OCI-LY3 (cell line): ENCODE measurements around the gene ORC4.

Experiments
- CTCF ChIP-seq: fragments of 200-600, 300-600 bp; sonication (generic); IDR thresholded peaks from 2 replicates; pipeline ENCODE4 v1.5.1; 2014; ENCODE audit warnings: antibody characterized with exemption, low read length, low read depth
- EZH2phosphoT487 ChIP-seq: fragments of 200-600 bp; shearing (Covaris generic); IDR thresholded peaks from 2 replicates; pipeline ENCODE4 v1.6.1; 2018; ENCODE audit warnings: antibody characterized with exemption, mixed run types, low read depth

GRCh38 chr2:148027822-148028221, 7.3 kb upstream of the ORC4 start:
- TF ChIP-seq CTCF = no peak
- TF ChIP-seq EZH2phosphoT487 = no peak
